WERI-Rb-1 (cell line): Measurements from ENCODE around the gene ADGRD1.

Source experiments
- DNase-seq: peaks from one replicate; pipeline ENCODE4 v3.0.0-alpha.2; 2020
- H3K27ac ChIP-seq: fragments of 250-450 bp; sonication (Bioruptor Pico); 2 replicates; pipeline ENCODE4 v1.5.1; 2020; ENCODE audit warnings: mild to moderate bottlenecking, moderate library complexity
- H3K27me3 ChIP-seq: fragments of 250-450 bp; sonication (Bioruptor Pico); 2 replicates; pipeline ENCODE4 v1.5.1; 2021; ENCODE audit warnings: mild to moderate bottlenecking, low read depth, moderate library complexity; ENCODE audit not compliant: insufficient read depth, severe bottlenecking
- H3K36me3 ChIP-seq: fragments of 250-450 bp; sonication (Bioruptor Pico); 2 replicates; pipeline ENCODE4 v1.5.1; 2020; ENCODE audit warnings: mild to moderate bottlenecking, moderate library complexity
- H3K4me3 ChIP-seq: 2 replicates; pipeline ENCODE4 v1.5.1; 2011; ENCODE audit warnings: low read depth, mild to moderate bottlenecking, control low read depth, low read length
- H3K9me3 ChIP-seq: fragments of 250-450 bp; sonication (Bioruptor Pico); 2 replicates; pipeline ENCODE4 v1.5.1; 2021; ENCODE audit warnings: mild to moderate bottlenecking, moderate library complexity; ENCODE audit not compliant: severe bottlenecking
- TF ChIP-seq, protein P1 (sequence below): IDR thresholded peaks from 2 replicates; pipeline ENCODE4 v1.5.1; 2011; ENCODE audit warnings: low read depth, mild to moderate bottlenecking, control low read depth, inconsistent platforms, low read length

ADGRD1 gene

DNA sequence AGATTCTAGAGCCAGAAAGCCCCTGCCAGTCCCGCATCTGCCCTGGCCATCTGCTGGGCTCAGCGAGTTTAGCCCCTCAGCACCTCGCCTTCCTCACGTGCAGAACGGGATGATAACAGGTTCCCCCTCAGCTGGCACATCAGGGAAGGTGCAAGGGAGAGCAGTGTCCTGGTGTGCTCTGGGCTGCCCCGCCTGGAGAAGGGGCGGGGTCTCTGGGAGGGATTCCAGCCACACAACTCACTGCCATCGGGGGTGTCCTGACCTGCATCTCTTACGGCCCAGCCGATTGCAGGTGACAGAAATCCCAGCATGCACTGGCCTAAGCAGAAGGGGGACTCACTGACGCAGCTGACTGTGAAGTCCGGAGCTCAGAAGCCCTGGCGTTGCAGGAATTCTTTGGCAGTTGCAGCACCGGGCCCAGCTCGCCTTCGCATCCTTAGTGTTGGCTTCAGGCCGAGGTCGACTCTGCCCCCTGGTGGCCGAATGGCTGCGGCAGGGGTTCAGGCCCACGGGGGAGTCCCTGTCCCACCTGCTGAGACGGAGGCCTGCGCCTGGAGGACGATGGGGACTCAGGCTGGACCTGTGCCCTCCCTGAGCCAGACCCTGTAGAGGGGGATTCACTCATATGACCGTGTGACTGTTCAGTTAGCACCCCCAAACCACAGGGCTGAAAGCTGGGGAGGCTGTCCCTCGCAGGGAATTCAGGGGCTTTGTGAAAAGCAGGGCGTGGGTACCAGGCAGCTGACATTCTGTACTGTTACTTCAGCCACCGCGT lies 178.6 kb downstream of the ADGRD1 start:
- Histone ChIP-seq H3K27ac (peak overlapping the region; percentile 75), H3K9me3 (no peaks in the 10 kb centered on the region), H3K4me3 (peak overlapping the region; percentile 13), H3K27me3 (no peaks in the 10 kb centered on the region), H3K36me3 (no peaks in the 10 kb centered on the region)
- TF ChIP-seq, protein P1, sequence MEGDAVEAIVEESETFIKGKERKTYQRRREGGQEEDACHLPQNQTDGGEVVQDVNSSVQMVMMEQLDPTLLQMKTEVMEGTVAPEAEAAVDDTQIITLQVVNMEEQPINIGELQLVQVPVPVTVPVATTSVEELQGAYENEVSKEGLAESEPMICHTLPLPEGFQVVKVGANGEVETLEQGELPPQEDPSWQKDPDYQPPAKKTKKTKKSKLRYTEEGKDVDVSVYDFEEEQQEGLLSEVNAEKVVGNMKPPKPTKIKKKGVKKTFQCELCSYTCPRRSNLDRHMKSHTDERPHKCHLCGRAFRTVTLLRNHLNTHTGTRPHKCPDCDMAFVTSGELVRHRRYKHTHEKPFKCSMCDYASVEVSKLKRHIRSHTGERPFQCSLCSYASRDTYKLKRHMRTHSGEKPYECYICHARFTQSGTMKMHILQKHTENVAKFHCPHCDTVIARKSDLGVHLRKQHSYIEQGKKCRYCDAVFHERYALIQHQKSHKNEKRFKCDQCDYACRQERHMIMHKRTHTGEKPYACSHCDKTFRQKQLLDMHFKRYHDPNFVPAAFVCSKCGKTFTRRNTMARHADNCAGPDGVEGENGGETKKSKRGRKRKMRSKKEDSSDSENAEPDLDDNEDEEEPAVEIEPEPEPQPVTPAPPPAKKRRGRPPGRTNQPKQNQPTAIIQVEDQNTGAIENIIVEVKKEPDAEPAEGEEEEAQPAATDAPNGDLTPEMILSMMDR, result peak; percentile 93
- DNase-seq, result peak; percentile 94

GRCh38 chr12:131133015-131133905 lies 179.6 kb downstream of the ADGRD1 start:
- DNase-seq, result peak; percentile 86
- H3K9me3 ChIP-seq, result no peaks in the 10 kb centered on the region
- TF ChIP-seq, protein P1, result no peak
- H3K36me3 ChIP-seq, result no peaks in the 10 kb centered on the region
- no peak overlapping the region for H3K4me3 ChIP-seq
- H3K27ac ChIP-seq, result peak overlapping the region; percentile 75
- H3K27me3 ChIP-seq, result no peaks in the 10 kb centered on the region

DNA sequence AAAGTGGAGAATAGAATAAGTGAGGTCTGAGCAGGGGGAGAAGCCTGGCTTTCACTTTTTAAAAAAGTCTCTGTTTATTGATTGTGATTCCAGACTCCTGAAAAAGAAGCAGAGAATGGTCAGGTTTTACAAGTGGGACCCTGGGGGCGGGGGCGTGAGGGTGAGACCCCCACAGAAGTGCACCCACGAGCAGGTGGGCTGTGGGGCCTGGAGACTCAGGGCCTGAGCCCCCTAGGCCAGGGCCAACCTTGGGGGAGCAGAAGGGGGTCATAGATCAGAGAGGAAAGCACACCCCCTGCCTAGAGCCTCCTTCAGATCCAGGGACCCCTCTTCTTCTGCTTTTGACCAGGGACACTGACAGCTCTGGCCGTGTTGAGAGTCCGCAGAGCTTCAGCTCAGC lies 180.3 kb downstream of the ADGRD1 start:
- no peak overlapping the region for H3K4me3 ChIP-seq
- H3K36me3 ChIP-seq, result no peaks in the 10 kb centered on the region
- DNase-seq, result no peak
- TF ChIP-seq, protein P1, result no peak
- H3K27ac ChIP-seq, result peak overlapping the region; percentile 75
- no peaks in the 10 kb centered on the region for H3K27me3 ChIP-seq
- no peaks in the 10 kb centered on the region for H3K9me3 ChIP-seq

DNA sequence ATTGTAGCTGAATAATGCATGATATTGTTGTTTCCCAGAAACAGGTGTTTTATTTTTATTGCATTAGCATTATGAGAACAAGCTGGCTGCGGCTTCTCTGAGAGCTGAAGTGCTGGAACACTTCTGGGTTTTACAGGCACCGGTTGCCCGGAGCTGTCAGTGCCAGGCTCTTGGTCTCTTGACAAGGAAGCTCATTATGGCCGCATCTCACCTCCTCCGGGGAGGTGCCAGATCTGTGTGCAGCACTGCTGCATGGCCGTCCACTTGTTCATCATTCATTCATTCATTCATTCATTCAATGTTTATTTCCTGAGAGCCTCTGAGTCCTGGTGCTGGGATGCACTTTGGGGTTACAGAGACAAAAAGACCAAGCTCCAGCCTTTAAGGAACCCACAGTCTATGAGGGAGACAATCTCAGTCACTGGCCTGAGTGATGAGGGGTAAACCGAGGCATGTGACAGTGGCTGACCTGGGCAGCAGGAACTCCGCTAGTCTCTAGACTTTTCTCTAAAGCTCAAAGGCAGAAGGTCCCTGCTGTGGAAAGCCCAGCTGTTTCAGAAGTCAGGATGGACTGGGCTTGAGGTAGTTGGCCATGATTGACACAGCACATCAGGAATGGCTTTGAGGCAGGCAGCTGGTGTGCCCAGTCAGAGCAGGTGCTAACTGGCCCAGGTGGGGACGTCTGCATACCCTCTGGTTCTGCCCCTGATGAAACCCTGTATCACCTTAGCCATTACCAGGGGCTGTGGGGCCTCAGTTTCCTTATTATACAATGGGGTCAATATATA lies 181.0 kb downstream of the ADGRD1 start:
- DNase-seq, result no peak
- Histone ChIP-seq H3K27me3 (no peaks in the 10 kb centered on the region), H3K9me3 (no peaks in the 10 kb centered on the region), H3K36me3 (no peaks in the 10 kb centered on the region), H3K27ac (no peak overlapping the region; the same call in 1 of the 2 replicates), H3K4me3 (no peak overlapping the region)
- TF ChIP-seq, protein P1, result no peak

DNA sequence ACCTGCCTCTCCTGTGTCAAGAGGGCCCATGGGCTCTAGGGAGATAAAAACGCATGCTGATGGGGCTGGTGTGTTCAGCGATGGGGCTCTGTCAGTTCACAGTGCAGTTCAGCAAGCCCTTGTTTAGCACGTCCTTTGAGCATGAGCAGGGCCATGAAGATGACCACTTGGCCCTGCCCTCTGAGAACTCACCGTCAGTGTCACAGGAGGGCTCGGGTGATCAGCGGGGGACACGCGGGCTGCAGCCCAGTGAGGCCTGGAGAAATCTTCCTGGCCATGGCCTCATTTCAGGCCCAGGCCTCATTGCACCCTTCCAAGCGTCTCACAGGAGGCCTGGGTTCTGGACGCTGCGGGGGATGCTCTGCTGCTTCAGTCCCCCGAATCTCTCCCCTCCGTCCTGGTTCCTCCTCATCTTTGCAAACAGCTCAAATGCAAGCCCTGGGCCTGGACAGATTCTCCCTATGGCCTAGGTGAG lies 181.6 kb downstream of the ADGRD1 start:
- Histone ChIP-seq H3K36me3 (no peaks in the 10 kb centered on the region), H3K9me3 (no peaks in the 10 kb centered on the region), H3K27ac (no peak overlapping the region), H3K27me3 (no peaks in the 10 kb centered on the region), H3K4me3 (no peak overlapping the region)
- TF ChIP-seq, protein P1, result no peak
- no peak for DNase-seq
